ENCODE data around the gene ADAM8. TPM values are rescaled to one million over a fixed set of nuclear protein-coding genes. Genes with fewer than 3 reads are reported as not detected.

Gene ADAM8
- total and polyA plus RNA-seq, 2 of the 4 experiments (the other 2 are of a cell fraction), result under 0.01 to 0.74 TPM

DNA sequence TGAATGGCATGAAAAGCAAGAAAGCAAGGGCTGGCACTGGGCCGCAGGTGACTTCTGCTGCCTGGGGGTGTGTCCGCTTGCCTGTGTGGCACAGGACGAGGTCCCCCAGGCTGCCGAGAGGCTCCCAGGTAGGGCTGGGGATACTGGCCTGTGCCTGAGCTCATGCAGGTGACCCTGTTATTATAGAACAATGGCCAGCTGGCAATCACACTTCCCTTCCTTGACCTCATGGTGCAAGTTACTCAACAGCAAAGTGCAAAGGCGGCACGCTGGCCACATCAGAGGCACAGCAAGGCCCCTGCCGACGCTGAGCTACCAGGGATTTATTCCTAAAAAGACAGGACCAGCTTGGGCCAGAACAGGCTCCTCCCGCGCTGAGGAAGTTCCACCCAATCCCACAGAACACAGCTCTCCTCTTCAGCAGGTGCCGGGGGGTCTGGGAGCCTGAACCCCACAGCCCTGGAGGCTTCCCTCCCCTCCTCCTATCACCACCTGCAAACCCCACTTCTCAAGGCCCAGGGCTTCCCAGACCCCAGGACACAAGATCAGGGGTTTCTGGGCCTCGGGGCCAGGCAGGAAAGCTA lies 1.4 kb upstream of the ADAM8 start:
- H3K9me3 ChIP-seq (ENCODE audit: control insufficient read depth, insufficient read depth, low read length), result no peaks in the 10 kb centered on the region
- peaks cover 0 to 3% of the 10 kb centered on the region in 2 experiments; a peak in 1 of 4 replicates for H3K79me1 ChIP-seq (ENCODE audit: low read depth in 1 of 2, low read length in 2 of 2)
- H3K14ac ChIP-seq (replicated peaks; ENCODE audit: low read depth, low read length), result no peak overlapping the region
- no peak overlapping the region for H2BK15ac ChIP-seq (ENCODE audit: low read depth, low read length)
- CTCF ChIA-PET, result no interaction called here
- H2BK120ac ChIP-seq (ENCODE audit: low read depth, low read length), result no peak overlapping the region
- no peak for TF ChIP-seq RCOR1 (IDR thresholded peaks at IDR 0.05; ENCODE audit: insufficient replicate concordance, low read length)
- TF ChIP-seq CHD1 (IDR thresholded peaks at IDR 0.05; ENCODE audit: low read depth, low read length), result no peak
- intact Hi-C loops (cut with micrococcal nuclease) (no loop called here), in situ Hi-C loops (cut with MboI; ENCODE audit: low sequenced_read_pairs) (no loop called here), dilution Hi-C loops (cut with HindIII; ENCODE audit: low sequenced_read_pairs, unreplicated experiment) (no loop called here)
- 67% methylated on average over 1 of the region's 12 CpGs; no CpG with 5 or more reads in 1 of the 2 experiments for WGBS, 2 experiments (ENCODE audit: extremely low coverage in 2 of 2, insufficient read length in 1 of 2)
- H3K18ac ChIP-seq (ENCODE audit: low read depth, low read length), result no peak overlapping the region
- POLR2A ChIA-PET (ENCODE audit: unreplicated experiment), result no interaction called here
- H2AFZ ChIP-seq (replicated peaks; ENCODE audit: low read length, poor library complexity), result peak overlapping the region; percentile 75
- H2BK20ac ChIP-seq (ENCODE audit: low read depth, low read length), result no peak overlapping the region
- no peak overlapping the region for H3K27ac ChIP-seq (ENCODE audit: insufficient read depth, low read length)
- no peak overlapping the region for H3K4me3 ChIP-seq (ENCODE audit: insufficient read depth, low read depth, low read length)
- H3K9ac ChIP-seq (ENCODE audit: low read depth, low read length), result no peak overlapping the region
- peaks cover 7% of the 10 kb centered on the region; the same call in 1 of the 2 replicates for H4K20me1 ChIP-seq (ENCODE audit: insufficient read depth, low read length)
- H3K4ac ChIP-seq (ENCODE audit: low read depth, low read length), result no peak overlapping the region
- no peak overlapping the region for H3K23ac ChIP-seq (ENCODE audit: low read depth, low read length)
- H4K91ac ChIP-seq (ENCODE audit: insufficient read depth, low read depth, low read length), result no peak overlapping the region
- DNase-seq (no peak), ATAC-seq (ENCODE audit: low read depth) (no peak)
- 0 out of 2 replicates have a peak overlapping the region, but pooled peaks have one; percentile 9 for H2AK5ac ChIP-seq (ENCODE audit: low read depth, low read length)
- H4K5ac ChIP-seq (ENCODE audit: low read depth, low read length), result no peak overlapping the region
- H4K8ac ChIP-seq (ENCODE audit: low read depth in 2 of 2, low read length in 2 of 2), result no peak overlapping the region
- no peak overlapping the region for H2AK9ac ChIP-seq (replicated peaks; ENCODE audit: low read depth, low read length, poor library complexity)
- 0 out of 2 replicates have a peak, but pooled peaks cover 4% of the 10 kb centered on the region for H3K9me1 ChIP-seq (ENCODE audit: insufficient read depth, low read length)
- peaks cover 33% of the 10 kb centered on the region for H3K36me3 ChIP-seq (ENCODE audit: control insufficient read depth, insufficient read depth, low read length)
- peaks cover 10% of the 10 kb centered on the region for H3K4me1 ChIP-seq (ENCODE audit: control insufficient read depth, insufficient read depth, low read length)
- H3K56ac ChIP-seq (ENCODE audit: extremely low read depth, insufficient read depth, low read length), result no peak overlapping the region
- H3K27me3 ChIP-seq (ENCODE audit: control insufficient read depth, insufficient read depth, low read length), result peaks cover 9% of the 10 kb centered on the region
- no peak overlapping the region for H2BK5ac ChIP-seq (ENCODE audit: low read depth, low read length, poor library complexity, severe bottlenecking)
- no peak overlapping the region for H3K4me2 ChIP-seq (ENCODE audit: low read depth, low read length)
- BruUV-seq (replicated peaks), result no TSS peak
